ENCODE measurements around the gene GFOD2. TPM values are rescaled to one million over a fixed set of nuclear protein-coding genes. Genes with fewer than 3 reads are reported as not detected.

Gene GFOD2
- total and polyA plus RNA-seq, 2 of the 8 experiments (the other 6 are each of a cell fraction or from before 2014, with no cell fraction given): 21.4 to 33.2 TPM

DNA sequence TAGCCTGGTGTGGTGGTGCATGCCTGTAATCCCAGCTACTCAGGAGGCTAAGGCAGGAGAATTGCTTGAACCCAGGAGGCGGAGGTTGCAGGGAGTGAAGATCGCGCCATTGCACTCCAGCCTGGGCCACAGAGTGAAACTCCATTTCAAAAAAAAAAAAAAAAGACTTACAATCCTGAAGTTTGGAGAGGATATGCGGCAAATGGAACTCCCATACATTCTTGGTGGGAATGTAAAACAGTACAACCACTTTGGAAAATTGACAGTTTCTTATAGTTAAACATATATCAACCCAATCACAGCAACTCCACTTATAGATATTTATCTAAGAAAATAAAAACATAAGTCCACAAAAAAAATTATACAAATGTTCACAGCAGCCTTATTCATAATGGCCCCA lies 11.9 kb downstream of the GFOD2 start:
- no peak for FAIRE-seq
- POLR2A ChIA-PET (ENCODE audit: partially characterized antibody): interaction anchor here (2.4 kb wide), 1 partner anchor 10 kb away, joined by 8 read pairs; no protein-coding TSS in a partner anchor

More for the DNA sequence above, 11.9 kb downstream of the GFOD2 start:
- H3K9ac ChIP-seq (replicated peaks in 1 of 4; ENCODE audit: extremely low read depth in 1 of 4, low read depth in 3 of 4, low read length in 3 of 4): no peak overlapping the region
- no peak for DNase-seq (ENCODE audit: low read depth in 1 of 2, low spot score in 2 of 2)
- no peak overlapping the region for H4K5ac ChIP-seq (ENCODE audit: insufficient read length, low read depth, low read length)
- no peaks in the 10 kb centered on the region for H3K23me2 ChIP-seq (ENCODE audit: low read depth, low read length)
- H2BK12ac ChIP-seq (ENCODE audit: low read depth, low read length): no peak overlapping the region
- no peak overlapping the region for H3K23ac ChIP-seq (ENCODE audit: insufficient read length)
- CTCF ChIA-PET (ENCODE audit: partially characterized antibody): no interaction called here
- H4K91ac ChIP-seq (replicated peaks; ENCODE audit: insufficient read length, low read length): no peak overlapping the region
- H3K27me3 ChIP-seq (replicated peaks in 1 of 4; ENCODE audit: control insufficient read depth in 3 of 4, extremely low read depth in 1 of 4, insufficient read depth in 3 of 4, low read length in 3 of 4): no peaks in the 10 kb centered on the region
- no peak overlapping the region for H2BK120ac ChIP-seq (replicated peaks; ENCODE audit: low read depth, low read length)
- H2AFZ ChIP-seq (ENCODE audit: low read length): no peak overlapping the region
- no peak overlapping the region for H3K4me2 ChIP-seq (ENCODE audit: insufficient read depth in 1 of 2, low read depth in 2 of 2, low read length in 2 of 2)
- H3K56ac ChIP-seq (replicated peaks; ENCODE audit: insufficient read length, low read depth, low read length): no peak overlapping the region
- H4K20me1 ChIP-seq (replicated peaks in 1 of 2; ENCODE audit: control insufficient read depth in 1 of 2, insufficient read depth in 2 of 2, low read length in 2 of 2): peaks cover 0 to 2% of the 10 kb centered on the region in 2 experiments
- H2BK15ac ChIP-seq (ENCODE audit: low read length): no peak overlapping the region
- H3K9me3 ChIP-seq (ENCODE audit: insufficient read depth in 2 of 2, low read depth in 1 of 2, low read length in 1 of 2): no peaks in the 10 kb centered on the region
- no peak overlapping the region for H3K27ac ChIP-seq (ENCODE audit: low read depth, low read length)
- H3K18ac ChIP-seq (ENCODE audit: extremely low read depth, low read length): no peak overlapping the region
- no peak overlapping the region for H3K4me3 ChIP-seq (ENCODE audit: extremely low read depth in 1 of 4, insufficient read depth in 2 of 4, low read depth in 3 of 4, low read length in 4 of 4)
- H3K14ac ChIP-seq (ENCODE audit: insufficient read length): no peak overlapping the region
- no peak overlapping the region for H2BK5ac ChIP-seq (ENCODE audit: low read depth, low read length)
- no peak overlapping the region for H4K8ac ChIP-seq (ENCODE audit: extremely low read depth, insufficient read depth, low read length)
- H3K79me1 ChIP-seq (ENCODE audit: low read depth, low read length): peaks cover 7% of the 10 kb centered on the region
- H3K36me3 ChIP-seq (ENCODE audit: control insufficient read depth in 2 of 4, insufficient read depth in 4 of 4, low read length in 3 of 4): no peaks in the 10 kb centered on the region; a peak in 1 of 8 replicates
- H2BK20ac ChIP-seq (ENCODE audit: low read length): no peak overlapping the region
- H2AK5ac ChIP-seq (ENCODE audit: low read depth, low read length): no peak overlapping the region
- peaks cover 0 to 59% of the 10 kb centered on the region in 2 experiments; a peak in 2 of 4 replicates for H3K79me2 ChIP-seq (ENCODE audit: control insufficient read depth in 1 of 2, insufficient read depth in 2 of 2, low read length in 2 of 2)
- H3K4ac ChIP-seq (replicated peaks; ENCODE audit: insufficient read length, low read depth, low read length): no peak overlapping the region
- peaks cover 0 to 7% (median 3%) of the 10 kb centered on the region in 4 experiments; a peak in 2 of 7 replicates for H3K4me1 ChIP-seq (replicated peaks in 1 of 4; ENCODE audit: control insufficient read depth in 3 of 4, insufficient read depth in 4 of 4, low read length in 3 of 4)
- TF ChIP-seq FOSL1 (IDR thresholded peaks at IDR 0.05; ENCODE audit: insufficient read depth, low read depth, low read length): no peak
- TF ChIP-seq HDAC6 (IDR thresholded peaks at IDR 0.05; ENCODE audit: low read depth, low read length): no peak
- TF ChIP-seq KDM5A (IDR thresholded peaks at IDR 0.05; ENCODE audit: low read length): no peak
- 91% methylated on average over 4 of the region's 4 CpGs; no CpG with 5 or more reads in 1 of the 2 experiments for WGBS, 2 experiments (ENCODE audit: extremely low coverage in 1 of 2, insufficient coverage in 1 of 2, insufficient read length in 1 of 2, insufficient replicate concordance in 2 of 2, low coverage in 1 of 2, low lambda C conversion rate in 2 of 2, missing lambda C conversion rate in 1 of 2)

Measured in H1 (cell line).